NCI-H2196 treated with DMSO at 0.1 percent for 48 hours (cell line): ENCODE results near the gene PADI6.
"Not testable (repeated sequence)": the region's sequence is repeated elsewhere in the genome, so short reads cannot be mapped to it uniquely, and the experiment has no call there.

Source experiments
- DNase-seq: peaks from one replicate; lab custom pipeline; 2025; ENCODE audit not compliant: unreplicated experiment; lab: John Stamatoyannopoulos, UW

The PADI6 gene

DNA sequence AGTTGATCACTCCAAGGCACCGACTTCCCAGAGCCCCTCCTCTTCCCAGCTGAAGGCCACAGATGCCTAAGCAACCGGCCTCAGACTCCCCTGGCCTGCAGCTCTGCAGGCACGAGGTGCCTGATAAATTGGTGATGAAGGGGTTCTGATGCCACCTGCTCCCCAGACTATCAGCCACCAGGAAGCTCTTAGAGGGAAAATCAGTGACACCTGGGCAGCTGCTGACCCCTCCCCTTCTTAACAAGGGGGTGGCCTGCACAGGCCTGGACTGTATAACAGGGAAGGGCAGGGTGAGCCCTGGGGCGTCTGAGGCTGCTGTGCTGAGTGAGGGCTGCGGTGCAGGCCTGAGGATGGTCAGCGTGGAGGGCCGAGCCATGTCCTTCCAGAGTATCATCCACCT is at the start of gene PADI6:
Gene PADI6 (plus strand): TSS at position 301 of the 400 bp plus-strand sequence. CDS start 50 bp downstream, at position 351.
- DNase-seq: no peak

DNA sequence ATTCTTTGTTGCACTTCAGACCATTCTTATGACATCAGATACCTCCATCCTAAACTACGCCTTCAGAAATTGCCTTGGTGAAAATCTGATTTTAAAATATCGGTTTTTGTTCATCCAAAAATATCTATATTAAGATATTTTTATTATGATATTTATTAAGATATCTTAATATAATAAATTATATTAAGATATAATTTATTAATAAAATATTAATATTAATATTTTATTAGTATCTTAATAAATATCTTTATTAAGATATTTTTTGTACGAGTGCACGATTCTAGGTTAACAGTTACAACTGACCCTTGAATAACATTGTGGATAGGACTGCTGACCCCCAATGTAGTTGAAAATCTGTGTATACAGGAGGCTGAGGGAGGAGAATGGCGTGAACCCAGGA is 43.1 kb upstream of the PADI6 start:
- DNase-seq: no peak

DNA sequence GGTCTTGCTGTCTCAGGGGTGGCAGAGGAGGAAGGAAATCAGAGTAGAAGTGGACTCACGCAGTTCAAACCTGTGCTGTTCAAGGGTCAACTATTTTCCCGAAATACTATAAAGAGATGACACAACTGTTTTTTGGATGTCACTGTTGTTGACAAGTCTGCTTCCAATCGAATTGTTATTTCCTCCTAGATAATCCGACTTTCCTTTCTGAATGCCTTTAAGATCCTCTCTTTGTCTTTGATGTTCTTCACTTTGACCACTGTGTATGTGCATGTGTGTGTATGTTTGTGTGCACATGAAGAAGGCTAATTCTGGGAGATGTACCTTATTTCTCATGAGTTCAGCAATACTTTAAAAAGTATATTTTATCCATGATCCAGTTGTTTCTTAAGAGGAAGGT is 42.4 kb upstream of the PADI6 start:
- DNase-seq: no peak

DNA sequence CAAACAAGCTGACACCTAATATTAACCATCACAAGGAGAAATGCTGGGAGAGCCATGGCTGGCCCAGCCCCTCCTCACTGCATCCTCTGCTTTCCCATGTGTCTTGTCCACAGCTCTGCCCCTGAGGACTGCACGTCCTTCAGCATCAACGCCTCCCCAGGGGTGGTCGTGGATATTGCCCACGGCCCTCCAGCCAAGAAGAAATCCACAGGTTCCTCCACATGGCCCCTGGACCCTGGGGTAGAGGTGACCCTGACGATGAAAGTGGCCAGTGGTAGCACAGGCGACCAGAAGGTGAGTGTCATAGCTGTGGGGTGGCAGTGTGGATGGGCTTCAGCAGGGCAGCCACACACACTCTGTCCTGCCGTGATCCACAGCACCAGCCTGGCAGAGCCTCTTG is 41.1 kb upstream of the PADI6 start:
- no peak for DNase-seq

DNA sequence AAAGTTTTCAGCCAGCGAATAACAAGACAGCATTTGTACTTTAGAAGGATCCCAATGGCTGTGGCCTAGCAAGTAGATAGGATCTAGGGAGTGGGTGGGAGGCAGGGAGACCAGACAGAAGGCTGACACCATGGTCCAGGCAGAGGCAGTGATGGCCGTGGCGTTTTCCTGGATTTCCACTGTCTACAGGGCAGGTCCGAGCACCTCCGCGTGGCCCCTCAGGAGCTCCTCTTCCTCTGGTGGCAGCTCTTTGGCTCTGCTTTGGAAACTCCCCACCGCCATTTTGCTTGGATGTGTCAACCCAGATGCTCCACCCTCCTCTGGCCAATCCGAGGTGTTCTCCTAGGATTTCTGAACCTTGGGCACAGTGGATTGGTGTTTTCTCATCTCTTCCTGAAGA is 38.9 kb upstream of the PADI6 start:
- no peak for DNase-seq

DNA sequence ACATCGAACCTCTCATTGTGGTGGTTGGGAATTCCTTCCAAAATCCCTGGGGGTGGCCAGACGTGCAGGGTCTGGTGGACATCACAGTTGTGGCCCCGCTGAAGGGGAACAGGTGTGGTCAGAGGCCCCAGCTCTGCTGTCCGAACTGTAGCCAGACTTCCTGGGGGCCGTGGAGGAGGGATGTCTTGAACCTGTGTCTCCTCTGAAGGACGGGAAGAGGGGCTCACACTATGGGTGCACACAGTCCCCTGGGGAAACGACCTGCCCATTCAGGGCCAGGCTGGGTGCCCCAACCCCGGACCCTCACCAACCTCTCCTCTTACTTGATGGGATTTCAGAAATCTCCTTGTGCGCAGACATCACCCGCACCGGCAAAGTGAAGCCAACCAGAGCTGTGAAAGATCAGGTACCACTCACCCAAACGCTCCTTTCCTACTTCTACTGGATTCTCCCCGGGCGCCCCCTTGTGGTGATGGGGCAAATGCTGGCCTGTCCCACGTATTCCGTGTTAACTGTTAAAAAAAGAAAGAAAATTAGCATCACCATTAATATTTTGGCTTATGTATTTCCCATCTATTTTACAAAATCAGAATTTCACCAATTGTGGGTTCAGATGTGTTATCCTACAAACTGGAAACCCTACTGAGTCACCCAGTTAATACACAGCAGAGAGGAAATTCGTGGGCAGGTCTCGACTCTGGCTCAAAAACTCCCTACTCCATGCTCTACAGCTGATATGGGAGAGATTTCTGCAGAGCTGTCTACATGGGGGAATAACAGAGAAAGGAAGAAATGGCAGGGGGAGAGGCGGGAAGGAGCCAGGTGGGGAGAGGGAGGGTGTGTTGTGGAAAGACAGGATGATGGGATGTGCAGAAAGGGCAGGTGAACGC is 35.9 kb upstream of the PADI6 start:
- peak; percentile 45 for DNase-seq

DNA sequence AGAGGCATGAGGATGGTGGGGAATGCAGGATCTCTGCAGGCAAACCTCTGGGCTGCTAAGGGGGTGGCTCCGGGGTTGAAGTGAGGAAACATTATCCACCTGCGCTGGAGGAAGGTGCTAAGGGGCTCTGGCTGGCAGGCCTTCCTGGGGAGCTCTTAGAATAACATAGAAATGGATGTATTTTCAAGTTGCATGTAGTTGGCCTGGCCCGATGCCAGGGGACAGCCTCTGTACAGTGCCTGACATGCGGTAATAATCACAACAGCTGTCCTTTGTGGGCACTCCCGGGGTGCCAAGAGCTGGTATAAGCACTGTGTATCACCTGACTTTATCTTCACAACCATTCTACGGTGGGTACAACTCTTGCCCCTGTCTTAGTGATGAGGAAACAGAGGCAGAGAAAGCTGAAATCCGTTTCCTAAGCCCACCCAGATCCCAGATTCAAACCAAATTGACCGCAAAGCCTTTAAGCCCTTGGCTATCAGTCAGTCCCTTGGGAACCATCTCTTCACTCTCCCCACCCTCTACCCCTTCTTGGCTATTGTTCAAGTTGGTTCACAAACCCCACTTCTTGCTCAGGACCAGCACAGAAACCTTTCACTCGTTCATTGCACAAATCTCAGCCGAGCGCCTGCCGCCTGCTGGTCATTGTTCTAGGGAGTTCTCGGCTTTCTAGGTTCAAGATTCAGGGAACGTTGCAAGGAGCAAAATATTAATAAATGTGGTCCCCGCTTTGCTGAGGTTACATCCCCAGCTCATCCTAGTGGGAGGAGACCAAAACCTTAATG is 33.1 kb upstream of the PADI6 start:
- no peak for DNase-seq

DNA sequence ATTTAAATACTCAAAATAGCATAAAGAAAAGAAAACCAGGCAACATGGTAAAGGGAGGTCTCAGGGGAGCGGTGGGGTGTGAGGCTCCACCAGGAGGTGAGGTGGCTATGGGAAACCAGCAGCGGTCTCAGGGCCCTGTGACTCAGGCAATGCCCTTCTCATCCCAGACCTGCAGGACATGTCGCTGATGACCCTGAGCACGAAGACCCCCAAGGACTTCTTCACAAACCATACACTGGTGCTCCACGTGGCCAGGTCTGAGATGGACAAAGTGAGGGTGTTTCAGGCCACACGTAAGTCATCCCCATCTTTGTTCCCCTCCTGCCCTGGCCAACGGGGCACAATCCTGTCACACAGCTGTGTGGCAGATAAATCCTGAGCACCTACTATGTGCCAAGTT is 32.5 kb upstream of the PADI6 start:
- no peak for DNase-seq

DNA sequence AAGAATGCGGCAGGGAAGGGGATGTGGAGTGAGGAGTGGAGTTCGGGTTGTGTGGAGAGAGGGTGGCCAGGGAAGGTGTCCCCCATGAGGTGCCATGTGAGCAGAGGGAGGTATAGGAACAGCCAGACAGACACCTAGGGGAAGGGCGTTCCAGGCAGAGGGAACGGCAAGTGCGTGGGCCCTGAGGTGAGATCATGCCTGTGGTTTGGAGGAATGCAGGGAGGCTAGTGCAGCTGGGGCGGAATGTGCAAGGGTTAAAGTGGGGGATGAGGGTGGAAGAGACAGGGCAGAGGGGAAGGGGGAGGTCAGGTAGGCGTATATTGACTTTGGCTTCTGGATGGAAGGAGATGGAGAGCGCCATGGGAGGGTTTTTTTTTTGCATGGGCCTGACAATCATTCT is 31.6 kb upstream of the PADI6 start:
- no peak for DNase-seq

DNA sequence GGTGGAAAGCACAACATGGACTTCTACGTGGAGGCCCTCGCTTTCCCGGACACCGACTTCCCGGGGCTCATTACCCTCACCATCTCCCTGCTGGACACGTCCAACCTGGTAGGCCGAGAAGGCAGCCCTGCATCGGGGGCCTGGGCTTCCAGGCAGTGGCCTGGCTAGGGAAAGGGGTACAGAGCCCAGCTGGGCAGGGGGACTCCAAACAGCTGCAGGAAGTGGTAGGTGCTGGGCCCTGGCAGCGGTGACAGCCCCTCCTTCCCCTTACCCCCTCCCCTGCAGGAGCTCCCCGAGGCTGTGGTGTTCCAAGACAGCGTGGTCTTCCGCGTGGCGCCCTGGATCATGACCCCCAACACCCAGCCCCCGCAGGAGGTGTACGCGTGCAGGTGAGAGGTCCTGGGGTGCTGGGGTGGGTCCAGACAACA is 30.0 kb upstream of the PADI6 start:
- no peak for DNase-seq

DNA sequence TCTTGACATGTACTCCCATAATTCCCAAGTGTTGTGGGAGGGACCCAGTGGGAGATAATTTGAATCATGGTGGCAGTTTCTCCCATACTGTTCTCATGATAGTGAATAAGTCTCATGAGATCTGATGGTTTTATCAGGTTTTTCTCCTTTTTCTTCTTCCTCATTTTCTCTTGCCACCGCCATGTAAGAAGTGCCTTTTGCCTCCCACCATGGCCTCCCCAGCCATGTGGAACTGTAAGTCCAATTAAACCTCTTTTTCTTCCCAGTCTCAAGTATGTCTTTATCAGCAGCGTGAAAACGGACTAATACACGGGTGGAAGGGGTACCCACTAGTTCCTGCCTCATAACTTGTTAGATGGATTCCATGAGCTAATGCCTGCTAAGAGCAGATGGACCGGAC is 26.5 kb upstream of the PADI6 start:
- not testable (repeated sequence) for DNase-seq

DNA sequence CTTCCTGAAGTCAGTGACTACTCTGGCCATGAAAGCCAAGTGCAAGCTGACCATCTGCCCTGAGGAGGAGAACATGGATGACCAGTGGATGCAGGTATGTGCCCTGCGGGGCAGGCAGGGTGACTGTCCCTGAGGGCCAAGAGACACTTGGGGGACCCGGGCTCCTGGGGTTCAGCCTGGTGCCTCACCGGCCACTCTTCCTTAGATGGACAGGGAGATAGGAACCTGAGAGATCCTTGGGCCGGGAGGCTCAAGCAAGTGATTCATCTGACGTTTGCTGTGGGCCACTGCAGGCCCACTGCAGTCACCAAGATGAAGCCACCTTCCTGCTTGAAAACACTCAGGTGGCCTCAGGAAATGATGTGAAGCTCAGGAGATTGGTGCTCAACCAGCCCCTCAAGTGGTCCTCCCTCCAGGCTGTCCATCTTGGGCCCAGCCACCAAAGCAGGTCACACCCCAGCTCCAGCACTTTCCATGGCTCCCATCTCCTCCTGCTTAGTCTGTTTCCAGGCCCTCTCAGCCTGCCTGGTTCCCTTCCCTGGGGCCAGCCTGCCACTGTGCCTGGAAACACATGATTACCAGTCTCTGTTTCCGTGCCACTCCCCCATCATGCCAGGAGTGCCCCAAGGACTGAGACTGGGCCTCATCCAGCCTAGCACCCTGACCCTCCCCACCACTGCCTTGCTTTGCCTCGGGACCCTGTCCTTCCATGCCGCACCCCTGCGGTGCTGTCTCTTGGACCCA is 25.8 kb upstream of the PADI6 start:
- no peak for DNase-seq

DNA sequence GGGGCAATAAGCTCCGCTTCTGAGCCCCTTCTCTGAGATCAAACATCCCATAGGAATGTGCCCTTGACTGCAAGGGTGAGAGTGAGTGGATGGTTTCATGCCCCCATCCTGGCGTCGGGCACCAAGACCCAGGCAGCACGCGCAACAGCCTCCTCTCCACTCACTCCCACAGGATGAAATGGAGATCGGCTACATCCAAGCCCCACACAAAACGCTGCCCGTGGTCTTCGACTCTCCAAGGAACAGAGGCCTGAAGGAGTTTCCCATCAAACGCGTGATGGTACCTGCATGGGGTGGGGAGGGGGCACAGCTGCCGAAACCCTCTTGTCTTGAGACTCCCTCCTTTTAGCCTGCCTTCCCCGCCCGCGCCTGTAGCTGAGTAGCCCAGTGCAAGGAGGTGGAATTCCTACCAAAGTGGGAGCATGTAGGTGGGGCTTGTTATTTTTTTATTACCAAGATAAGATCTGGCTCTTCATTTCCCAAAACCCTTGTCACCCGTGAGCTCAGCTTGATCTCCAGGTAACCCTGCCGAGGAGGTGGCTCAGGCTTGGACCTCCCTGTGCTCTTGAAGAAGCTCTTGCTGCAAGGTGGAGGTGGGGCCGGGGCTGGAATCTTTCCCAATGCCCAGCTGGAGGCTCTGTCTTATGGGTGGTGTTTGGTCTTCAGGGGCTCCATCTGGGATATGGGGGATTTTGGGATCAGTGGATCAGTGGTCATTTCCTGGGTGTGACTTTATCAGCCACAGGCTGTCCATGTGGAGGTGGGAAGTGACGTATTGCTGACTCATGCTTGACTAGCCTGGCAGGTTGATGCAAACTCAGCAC is 24.0 kb upstream of the PADI6 start:
- no peak for DNase-seq

DNA sequence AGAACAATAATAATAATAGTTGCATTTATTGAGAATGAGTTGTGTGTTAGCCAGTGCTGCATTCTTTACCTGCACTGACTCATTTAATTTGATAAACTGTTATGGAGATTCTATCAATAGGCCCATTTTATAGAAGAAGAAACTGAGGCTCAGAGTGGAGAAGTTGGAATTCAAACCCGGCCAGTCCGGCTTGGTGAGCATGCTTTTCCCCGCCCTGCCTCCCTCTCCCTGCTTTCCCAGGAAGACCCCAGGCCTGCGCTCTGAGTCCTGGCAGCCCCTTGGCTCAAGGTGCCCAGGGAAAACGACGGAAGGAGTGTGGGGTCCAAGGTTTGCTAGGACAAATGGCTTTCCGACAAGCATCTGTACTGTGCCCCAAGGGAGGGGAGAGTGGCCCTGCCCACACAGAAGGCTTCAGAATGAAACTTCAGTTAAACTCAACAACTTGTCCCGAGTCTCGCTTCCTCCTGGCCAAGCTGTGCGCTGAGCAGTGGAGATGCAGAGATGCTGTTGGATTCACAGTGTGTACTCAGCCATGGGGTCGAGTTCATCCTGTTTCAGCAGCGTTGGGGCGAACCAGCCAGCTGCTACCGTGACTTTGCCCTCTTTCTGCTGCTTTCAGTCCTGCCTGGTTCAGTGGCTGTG is 23.3 kb upstream of the PADI6 start:
- DNase-seq: no peak

DNA sequence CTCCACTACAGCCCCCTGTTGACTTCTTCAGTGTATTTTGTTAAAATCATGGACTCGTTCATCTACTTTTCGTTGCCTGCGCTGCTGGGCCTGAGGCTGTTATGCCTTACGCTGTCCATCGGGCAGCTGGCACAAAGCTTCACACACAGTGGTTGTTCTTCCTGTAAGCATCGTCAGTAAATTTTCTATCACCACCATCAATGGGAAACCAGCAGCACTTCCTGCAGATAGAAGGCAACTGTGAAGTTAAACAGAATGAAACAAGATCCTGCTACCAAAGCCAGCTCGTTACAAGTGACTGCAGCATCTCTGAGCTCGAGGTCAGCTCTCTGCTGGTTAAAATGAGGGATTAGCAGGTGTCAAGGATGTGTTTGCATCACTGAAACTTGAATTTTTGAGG is 21.9 kb upstream of the PADI6 start:
- no peak for DNase-seq

DNA sequence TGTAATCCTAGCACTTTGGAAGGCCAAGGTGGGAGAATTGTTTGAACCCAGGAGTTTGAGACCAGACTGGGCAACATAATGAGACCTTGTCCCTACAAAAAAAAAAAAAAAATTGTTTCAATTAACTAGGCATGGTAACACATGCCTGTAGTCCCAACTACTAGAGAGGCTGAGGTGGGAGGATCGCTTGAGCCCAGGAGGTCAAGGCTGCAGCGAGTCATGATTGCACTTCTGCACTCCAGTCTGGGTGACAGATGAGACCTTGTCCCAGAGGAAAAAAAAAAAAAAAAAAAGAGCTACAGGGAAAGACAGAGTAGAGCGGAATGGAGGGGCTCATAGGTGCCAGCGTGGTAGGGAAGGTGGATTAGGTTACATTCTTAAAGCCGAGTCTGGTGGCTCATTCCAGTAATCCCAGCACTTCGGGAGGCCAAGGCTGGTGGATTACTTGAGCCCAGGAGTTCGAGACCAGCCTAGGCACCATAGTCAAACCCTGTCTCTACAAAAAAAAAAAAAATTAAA is 21.0 kb upstream of the PADI6 start:
- no peak for DNase-seq

DNA sequence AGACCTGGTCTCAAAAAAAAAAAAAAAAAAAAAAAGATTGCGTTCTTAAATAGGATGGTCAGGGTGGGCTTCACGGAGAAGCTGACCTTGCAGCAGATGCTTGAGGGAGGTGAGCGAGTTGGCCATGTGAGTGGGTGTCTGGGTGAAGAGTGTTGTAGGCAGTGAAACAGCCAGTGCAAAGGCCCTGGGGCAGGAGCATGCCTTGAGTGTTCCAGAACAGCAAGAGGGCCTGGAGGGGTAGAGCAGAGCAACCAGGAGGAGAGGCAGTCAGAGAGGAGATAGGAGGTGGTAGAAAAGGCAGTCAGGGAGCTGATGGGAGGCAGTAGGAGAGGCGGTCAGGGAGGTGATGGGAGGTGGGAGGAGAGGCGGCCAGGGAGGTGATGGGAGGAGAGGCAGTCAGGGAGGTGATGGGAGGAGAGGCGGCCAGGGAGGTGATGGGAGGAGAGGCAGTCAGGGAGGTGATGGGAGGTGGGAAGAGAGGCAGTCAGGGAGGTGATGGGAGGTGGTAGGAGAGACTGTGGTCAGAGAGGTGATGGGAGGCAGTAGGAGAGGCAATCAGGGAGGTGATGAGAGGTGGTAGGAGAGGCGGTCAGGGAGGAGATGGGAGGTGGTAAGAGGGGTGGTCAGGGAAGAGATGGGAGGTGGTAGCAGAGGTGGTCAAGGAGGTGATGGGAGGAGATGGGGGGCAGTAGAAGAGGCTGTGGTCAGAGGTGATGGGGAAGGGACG is 20.2 kb upstream of the PADI6 start:
- no peak for DNase-seq

DNA sequence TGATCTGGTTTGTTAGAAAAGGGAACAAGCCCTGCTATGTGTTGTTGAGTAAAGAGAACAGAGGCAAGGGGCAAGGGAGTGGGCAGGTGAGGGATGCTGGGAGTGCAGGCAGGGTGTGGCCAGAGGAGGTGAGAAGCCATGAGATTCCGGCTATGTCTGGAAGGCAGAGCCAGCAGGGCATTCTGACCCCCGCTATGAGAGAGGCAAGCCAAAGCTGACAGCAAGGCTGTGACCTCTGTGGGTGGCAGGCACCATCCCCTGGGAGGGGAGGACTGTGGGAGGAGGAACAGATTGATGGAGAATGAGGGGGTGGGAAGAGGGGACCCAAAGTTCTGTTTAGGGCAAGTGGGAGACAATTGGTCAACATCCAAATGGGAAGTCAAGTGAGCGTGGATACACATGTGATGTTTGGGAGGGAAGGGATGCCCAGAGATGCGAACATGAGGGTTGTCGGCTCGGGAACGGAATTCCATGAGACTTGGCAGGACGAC is 19.5 kb upstream of the PADI6 start:
- DNase-seq: no peak

DNA sequence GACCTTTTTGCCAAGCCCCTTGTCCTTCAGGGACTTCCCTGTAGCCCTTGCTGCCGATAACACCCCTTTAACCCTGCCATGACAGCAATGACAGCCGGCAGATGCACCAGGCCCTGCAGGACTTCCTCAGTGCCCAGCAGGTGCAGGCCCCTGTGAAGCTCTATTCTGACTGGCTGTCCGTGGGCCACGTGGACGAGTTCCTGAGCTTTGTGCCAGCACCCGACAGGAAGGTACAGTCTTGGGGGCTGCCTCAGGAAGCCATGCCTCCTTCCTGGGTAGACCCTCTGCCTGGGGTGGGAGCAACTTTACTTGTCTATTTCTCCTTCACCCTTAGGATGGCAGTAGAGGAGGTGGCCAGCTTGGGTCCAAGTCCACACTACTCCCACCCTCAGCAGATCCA is 16.1 kb upstream of the PADI6 start:
- no peak for DNase-seq
